Cardiac fibroblast (primary cell): ENCODE data around the gene TMA16.
A peak's percentile ranks its signal among the peaks of the same experiment; 100 is the strongest.

ENCODE experiments used
- DNase-seq, 2 donors: peaks; one replicate each; pipeline versions ENCODE4 v3.0.0 to v3.0.0-alpha.2; 2010; ENCODE audit warnings: low read depth in 2 of 2
- H3K4me3 ChIP-seq, 2 donors: replicated peaks in 1 of 2; 1 replicate in 1 of 2; 2 replicates in 1 of 2; pipeline ENCODE4 v1.5.1; 2011; ENCODE audit warnings: low read depth in 2 of 2, low read length in 2 of 2, mild to moderate bottlenecking in 2 of 2, moderate library complexity in 1 of 2
- TF ChIP-seq, protein P1 (sequence below): IDR thresholded peaks from one replicate; pipeline ENCODE4 v1.5.1; 2011; ENCODE audit warnings: low read depth, mild to moderate bottlenecking, low read length, inconsistent platforms

The TMA16 gene

DNA sequence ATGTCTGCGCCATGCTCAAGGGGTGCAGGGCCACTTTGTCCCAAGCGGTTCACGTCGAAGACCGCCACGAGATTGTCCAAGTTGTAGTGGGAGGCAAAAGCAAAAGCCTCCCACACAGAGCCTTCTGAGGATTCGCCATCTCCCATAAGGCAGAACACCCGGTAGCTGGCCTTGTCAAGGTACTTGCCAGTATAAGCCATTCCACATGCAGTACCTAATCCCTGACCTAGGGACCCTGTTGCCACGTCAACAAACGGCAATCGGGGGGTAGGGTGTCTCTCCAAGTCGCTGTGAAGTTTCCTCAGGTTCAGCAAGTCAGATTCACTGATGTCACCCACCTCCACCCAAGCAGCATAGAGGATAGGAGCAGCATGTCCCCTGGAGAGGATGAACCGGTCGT, 21.4 kb upstream of the TMA16 start:
- TF ChIP-seq, protein P1, sequence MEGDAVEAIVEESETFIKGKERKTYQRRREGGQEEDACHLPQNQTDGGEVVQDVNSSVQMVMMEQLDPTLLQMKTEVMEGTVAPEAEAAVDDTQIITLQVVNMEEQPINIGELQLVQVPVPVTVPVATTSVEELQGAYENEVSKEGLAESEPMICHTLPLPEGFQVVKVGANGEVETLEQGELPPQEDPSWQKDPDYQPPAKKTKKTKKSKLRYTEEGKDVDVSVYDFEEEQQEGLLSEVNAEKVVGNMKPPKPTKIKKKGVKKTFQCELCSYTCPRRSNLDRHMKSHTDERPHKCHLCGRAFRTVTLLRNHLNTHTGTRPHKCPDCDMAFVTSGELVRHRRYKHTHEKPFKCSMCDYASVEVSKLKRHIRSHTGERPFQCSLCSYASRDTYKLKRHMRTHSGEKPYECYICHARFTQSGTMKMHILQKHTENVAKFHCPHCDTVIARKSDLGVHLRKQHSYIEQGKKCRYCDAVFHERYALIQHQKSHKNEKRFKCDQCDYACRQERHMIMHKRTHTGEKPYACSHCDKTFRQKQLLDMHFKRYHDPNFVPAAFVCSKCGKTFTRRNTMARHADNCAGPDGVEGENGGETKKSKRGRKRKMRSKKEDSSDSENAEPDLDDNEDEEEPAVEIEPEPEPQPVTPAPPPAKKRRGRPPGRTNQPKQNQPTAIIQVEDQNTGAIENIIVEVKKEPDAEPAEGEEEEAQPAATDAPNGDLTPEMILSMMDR = no peak
- no peak for DNase-seq
- H3K4me3 ChIP-seq = no peak overlapping the region

DNA sequence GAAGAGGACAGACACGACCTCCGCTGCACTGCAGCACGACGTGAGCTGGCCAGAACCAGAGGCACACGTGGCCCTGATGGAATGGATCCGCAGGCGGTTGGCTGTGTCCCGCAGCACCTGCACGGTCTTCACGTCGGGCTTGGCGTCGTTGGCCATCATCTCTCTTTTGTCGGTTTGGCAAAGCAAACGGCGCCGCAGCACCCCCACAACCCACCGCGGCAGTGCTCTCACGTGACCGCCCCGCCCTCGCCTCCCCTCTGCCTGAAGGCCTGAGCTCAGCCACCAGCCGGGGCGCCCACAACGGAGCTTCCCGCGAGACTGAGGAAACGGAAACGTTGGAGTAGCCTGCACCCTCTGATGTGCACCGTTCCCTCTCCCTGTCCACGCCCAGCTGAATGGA, 20.9 kb upstream of the TMA16 start, which contains the start of gene TKTL2:
Gene TKTL2, minus strand, starts transcription at position 179 of the 400 bp plus-strand sequence. Its CDS starts 20 bp downstream, at position 159.
- TF ChIP-seq, protein P1 = no peak
- H3K4me3 ChIP-seq = no peak within 1 kb of the TSS
- DNase-seq = no peak

DNA sequence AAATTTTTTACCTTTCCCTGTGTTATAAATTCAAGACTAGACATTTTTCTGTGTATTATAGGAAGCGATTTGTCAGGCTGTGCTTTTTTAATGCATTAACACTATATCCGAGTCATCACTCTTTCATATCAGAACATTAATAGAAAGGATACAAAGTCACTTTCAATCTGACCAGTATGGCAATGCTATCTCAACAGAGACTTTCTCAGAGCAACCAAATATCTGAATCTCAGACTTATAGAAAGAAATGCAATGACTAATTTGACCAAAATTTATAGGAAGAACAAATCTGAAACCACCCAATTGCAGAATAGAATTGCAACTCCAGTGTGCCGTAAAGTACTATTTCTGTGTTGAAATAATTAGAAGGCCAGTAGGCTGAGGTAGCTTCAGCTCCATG, 20.5 kb upstream of the TMA16 start:
- no peak for DNase-seq
- TF ChIP-seq, protein P1 = no peak
- H3K4me3 ChIP-seq = no peak overlapping the region

DNA sequence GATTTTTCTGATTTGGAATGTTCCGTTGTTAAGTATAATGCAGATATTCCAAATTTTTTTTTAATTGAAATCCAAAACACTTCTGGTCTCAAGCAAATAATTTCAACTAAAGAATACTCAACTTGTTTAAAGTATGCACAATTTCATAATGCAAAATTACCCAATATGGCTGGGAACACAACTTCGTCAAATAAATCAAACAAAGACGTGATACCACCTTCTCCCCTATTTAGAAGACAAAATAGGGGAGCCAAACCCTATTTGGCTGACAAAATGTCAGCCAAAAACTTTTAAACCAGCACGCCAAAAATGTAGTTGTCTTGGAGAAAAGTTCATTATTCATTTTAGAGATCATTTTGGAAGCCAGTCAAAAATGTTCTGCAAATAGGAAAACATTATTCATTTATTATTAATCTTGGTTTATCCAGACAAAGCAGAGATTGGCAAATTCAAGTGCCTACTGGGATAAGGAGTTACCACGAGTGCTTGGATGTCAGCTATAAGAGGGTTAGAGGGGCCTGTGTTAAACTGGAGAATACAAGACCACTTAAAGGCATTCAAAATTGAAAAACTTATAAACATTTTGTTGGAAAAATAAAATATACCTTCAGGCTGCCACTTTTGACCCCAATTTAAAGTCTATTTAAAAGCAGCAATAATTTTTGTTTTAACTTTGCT, 17.6 kb upstream of the TMA16 start:
- TF ChIP-seq, protein P1 = no peak
- no peak overlapping the region for H3K4me3 ChIP-seq
- no peak for DNase-seq

DNA sequence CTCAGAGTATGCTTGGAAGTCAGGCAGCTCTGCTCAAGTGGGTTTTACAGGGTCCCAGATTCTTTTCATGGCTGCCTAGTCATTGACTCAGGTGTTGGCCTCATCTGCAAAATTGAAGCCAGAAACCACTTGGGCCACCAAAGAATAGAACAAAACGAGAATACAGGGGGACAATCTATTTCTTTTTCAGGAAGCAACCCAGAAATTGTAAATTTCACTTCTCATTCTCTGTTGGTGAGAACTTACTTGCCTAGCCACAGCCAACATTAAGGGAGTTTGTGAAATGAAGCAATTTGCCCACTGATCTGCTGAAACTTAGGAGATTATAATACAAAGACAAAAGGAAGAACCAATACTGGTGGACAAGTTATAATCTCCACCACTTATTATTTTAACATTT, 12.3 kb upstream of the TMA16 start:
- TF ChIP-seq, protein P1 = no peak
- no peak for DNase-seq
- no peak overlapping the region for H3K4me3 ChIP-seq

DNA sequence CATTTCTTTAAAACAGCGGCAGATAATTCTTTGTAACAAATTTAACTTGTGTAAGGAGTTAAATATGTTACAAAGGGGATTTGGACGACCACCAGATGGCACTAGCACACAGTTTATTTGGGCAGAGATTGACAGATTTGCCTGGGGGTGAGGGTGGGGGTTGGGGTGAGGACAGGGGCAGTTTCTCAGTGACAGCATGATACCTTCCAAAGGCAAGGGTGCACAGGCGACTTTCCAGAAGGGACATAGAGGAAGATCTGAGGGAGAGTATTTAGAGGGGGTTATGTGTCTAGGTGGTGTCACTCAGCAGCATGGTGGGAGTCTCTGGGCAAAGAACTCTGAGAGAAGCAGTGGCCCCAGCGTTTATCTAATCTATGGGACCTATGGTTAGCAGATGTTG, 9.6 kb upstream of the TMA16 start:
- peak; percentile 61 to 65 for DNase-seq
- TF ChIP-seq, protein P1 = peak; percentile 47

DNA sequence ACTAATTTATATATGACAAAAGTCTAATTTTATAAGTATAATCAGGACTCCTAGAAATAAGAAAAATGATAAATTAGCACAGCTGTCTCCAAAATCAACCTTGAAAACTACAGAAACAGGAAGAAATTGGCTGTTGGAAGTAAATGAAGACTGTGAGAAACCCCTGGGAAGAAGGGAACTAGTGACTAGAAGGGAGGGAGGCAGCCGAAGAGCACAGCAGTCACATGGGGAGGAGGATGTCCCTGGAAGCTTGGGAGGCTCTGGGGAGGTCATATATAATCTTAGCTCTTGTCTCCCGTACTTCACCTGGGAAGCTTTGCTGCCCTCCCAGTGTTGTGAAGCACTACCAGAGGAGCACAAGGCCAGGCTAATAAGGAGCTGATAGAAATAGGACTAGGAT, 8.9 kb upstream of the TMA16 start:
- H3K4me3 ChIP-seq = no peak overlapping the region
- no peak for DNase-seq
- TF ChIP-seq, protein P1 = no peak

More for the DNA sequence above, 9.6 kb upstream of the TMA16 start:
- no peak overlapping the region for H3K4me3 ChIP-seq
